HEK293 (cell line): ENCODE measurements around the gene KRTAP12-4.

Experiments
- CTCF ChIA-PET: fragments of 350-600 bp; formaldehyde crosslinking; extraction: SDS; loops from one replicate; lab custom pipeline; 2021; ENCODE audit warnings: antibody characterized with exemption; lab: Yijun Ruan, JAX
- POLR2A ChIA-PET: fragments of 300-600 bp; formaldehyde crosslinking; extraction: SDS; loops from one replicate; lab custom pipeline; 2020; ENCODE audit warnings: antibody characterized with exemption, inconsistent platforms; lab: Yijun Ruan, JAX
- H3K27ac ChIP-seq: fragments of 200-500 bp; sonication (Bioruptor generic); 2 replicates; pipeline ENCODE4 v1.5.1; 2014; ENCODE audit warnings: low read depth, low read length, control low read depth, inconsistent platforms; ENCODE audit errors: extremely low read depth
- H3K36me3 ChIP-seq, 2 experiments: fragments of 200-500 bp in 1 of 2; sonication (Bioruptor generic) in 1 of 2; 1 replicate in 1 of 2; 2 replicates in 1 of 2; pipeline ENCODE4 v1.5.1; 2014 to 2017; ENCODE audit warnings: inconsistent platforms in 2 of 2, low read length in 2 of 2; ENCODE audit not compliant: control insufficient read depth in 2 of 2, insufficient read depth in 1 of 2
- H3K4me1 ChIP-seq: fragments of 200-500 bp; sonication (Bioruptor generic); 2 replicates; pipeline ENCODE4 v1.5.1; 2014; ENCODE audit warnings: mild to moderate bottlenecking, low read length, inconsistent platforms; ENCODE audit not compliant: control insufficient read depth, insufficient read depth
- H3K4me3 ChIP-seq: 2 replicates; pipeline ENCODE4 v1.5.1; 2011; ENCODE audit warnings: low read depth, mild to moderate bottlenecking, control low read depth, low read length, moderate library complexity
- H3K9me3 ChIP-seq: fragments of 200-500 bp; sonication (Bioruptor generic); 2 replicates; pipeline ENCODE4 v1.5.1; 2014; ENCODE audit warnings: low read depth, low read length, inconsistent platforms; ENCODE audit not compliant: control insufficient read depth, insufficient read depth
- KLF16 ChIP-seq: fragments of 450-650 bp; formaldehyde crosslinking; IDR thresholded peaks from 2 replicates; pipeline ENCODE4 v1.5.1; 2017; ENCODE audit warnings: missing biosample characterization, missing genetic modification characterization
- MYNN ChIP-seq: fragments of 450-650 bp; formaldehyde crosslinking; IDR thresholded peaks from 2 replicates; pipeline ENCODE4 v1.5.1; 2016; ENCODE audit warnings: missing biosample characterization, missing genetic modification characterization, borderline replicate concordance
- OSR2 ChIP-seq: fragments of 450-650 bp; formaldehyde crosslinking; IDR thresholded peaks from 2 replicates; pipeline ENCODE4 v1.5.1; 2016; ENCODE audit warnings: missing biosample characterization, missing genetic modification characterization
- SP3 ChIP-seq: fragments of 450-650 bp; formaldehyde crosslinking; IDR thresholded peaks from 2 replicates; pipeline ENCODE4 v1.5.1; 2016; ENCODE audit warnings: missing biosample characterization, missing genetic modification characterization
- ZFP3 ChIP-seq: fragments of 450-650 bp; formaldehyde crosslinking; IDR thresholded peaks from 2 replicates; pipeline ENCODE4 v1.5.1; 2016; ENCODE audit warnings: low read depth, missing biosample characterization, missing genetic modification characterization
- ZFP69B ChIP-seq: fragments of 450-650 bp; formaldehyde crosslinking; IDR thresholded peaks from 2 replicates; pipeline ENCODE4 v1.5.1; 2016; ENCODE audit warnings: missing biosample characterization, missing genetic modification characterization
- ZNF114 ChIP-seq: fragments of 450-650 bp; formaldehyde crosslinking; IDR thresholded peaks from 2 replicates; pipeline ENCODE4 v1.5.0; 2017; ENCODE audit warnings: missing biosample characterization, missing genetic modification characterization
- ZNF155 ChIP-seq: fragments of 450-650 bp; formaldehyde crosslinking; IDR thresholded peaks from 2 replicates; pipeline ENCODE4 v1.5.1; 2016; ENCODE audit warnings: missing biosample characterization, missing genetic modification characterization
- ZNF169 ChIP-seq: fragments of 450-650 bp; formaldehyde crosslinking; IDR thresholded peaks from 2 replicates; pipeline ENCODE4 v1.5.1; 2016; ENCODE audit warnings: missing biosample characterization, missing genetic modification characterization
- ZNF19 ChIP-seq: fragments of 450-650 bp; formaldehyde crosslinking; IDR thresholded peaks from 2 replicates; pipeline ENCODE4; 2016; ENCODE audit warnings: missing biosample characterization, missing genetic modification characterization, low read depth
- ZNF548 ChIP-seq: fragments of 450-650 bp; formaldehyde crosslinking; IDR thresholded peaks from 2 replicates; pipeline ENCODE4 v1.5.1; 2016; ENCODE audit warnings: missing biosample characterization, missing genetic modification characterization
- ZNF561 ChIP-seq: fragments of 450-650 bp; IDR thresholded peaks from 2 replicates; pipeline ENCODE4 v1.5.1; 2018; ENCODE audit warnings: missing biosample characterization, missing genetic modification characterization, borderline replicate concordance
- ZNF600 ChIP-seq: fragments of 450-650 bp; formaldehyde crosslinking; IDR thresholded peaks from 2 replicates; pipeline ENCODE4 v1.5.1; 2016; ENCODE audit warnings: missing biosample characterization, missing genetic modification characterization
- ZNF660 ChIP-seq: fragments of 450-650 bp; IDR thresholded peaks from 2 replicates; pipeline ENCODE4 v1.5.1; 2018; ENCODE audit warnings: missing biosample characterization, mild to moderate bottlenecking, missing genetic modification characterization
- ZNF664 ChIP-seq: fragments of 450-650 bp; formaldehyde crosslinking; IDR thresholded peaks from 2 replicates; pipeline ENCODE4 v1.5.1; 2016; ENCODE audit warnings: missing biosample characterization, missing genetic modification characterization
- TF ChIP-seq, protein P1 (sequence below): fragments of 450-650 bp; formaldehyde crosslinking; IDR thresholded peaks from 2 replicates; pipeline ENCODE4 v1.5.1; 2016; ENCODE audit warnings: missing biosample characterization, missing genetic modification characterization, borderline replicate concordance
- TF ChIP-seq, protein P2 (sequence below): fragments of 450-650 bp; formaldehyde crosslinking; IDR thresholded peaks from 2 replicates; pipeline ENCODE4 v1.5.1; 2016; ENCODE audit warnings: missing biosample characterization, missing genetic modification characterization
- TF ChIP-seq, protein P3 (sequence below): fragments of 450-650 bp; formaldehyde crosslinking; IDR thresholded peaks from 2 replicates; pipeline ENCODE4 v1.5.1; 2016; ENCODE audit warnings: missing biosample characterization, missing genetic modification characterization
- TF ChIP-seq, protein P4 (sequence below): fragments of 450-650 bp; formaldehyde crosslinking; IDR thresholded peaks from 2 replicates; pipeline ENCODE4 v1.5.1; 2016; ENCODE audit warnings: missing biosample characterization, missing genetic modification characterization, low read depth
- TF ChIP-seq, protein P5 (sequence below): fragments of 450-650 bp; IDR thresholded peaks from 2 replicates; pipeline ENCODE4 v1.5.1; 2018; ENCODE audit warnings: missing biosample characterization, mild to moderate bottlenecking, missing genetic modification characterization
- TF ChIP-seq, protein P6 (sequence below): fragments of 450-650 bp; formaldehyde crosslinking; optimal IDR thresholded peaks from 2 replicates; pipeline ENCODE3; 2016; ENCODE audit warnings: missing biosample characterization, mild to moderate bottlenecking, missing genetic modification characterization
- TF ChIP-seq, protein P7 (sequence below): fragments of 450-650 bp; formaldehyde crosslinking; IDR thresholded peaks from 2 replicates; pipeline ENCODE4 v1.5.1; 2016; ENCODE audit warnings: missing biosample characterization, missing genetic modification characterization

KRTAP12-4 gene

DNA sequence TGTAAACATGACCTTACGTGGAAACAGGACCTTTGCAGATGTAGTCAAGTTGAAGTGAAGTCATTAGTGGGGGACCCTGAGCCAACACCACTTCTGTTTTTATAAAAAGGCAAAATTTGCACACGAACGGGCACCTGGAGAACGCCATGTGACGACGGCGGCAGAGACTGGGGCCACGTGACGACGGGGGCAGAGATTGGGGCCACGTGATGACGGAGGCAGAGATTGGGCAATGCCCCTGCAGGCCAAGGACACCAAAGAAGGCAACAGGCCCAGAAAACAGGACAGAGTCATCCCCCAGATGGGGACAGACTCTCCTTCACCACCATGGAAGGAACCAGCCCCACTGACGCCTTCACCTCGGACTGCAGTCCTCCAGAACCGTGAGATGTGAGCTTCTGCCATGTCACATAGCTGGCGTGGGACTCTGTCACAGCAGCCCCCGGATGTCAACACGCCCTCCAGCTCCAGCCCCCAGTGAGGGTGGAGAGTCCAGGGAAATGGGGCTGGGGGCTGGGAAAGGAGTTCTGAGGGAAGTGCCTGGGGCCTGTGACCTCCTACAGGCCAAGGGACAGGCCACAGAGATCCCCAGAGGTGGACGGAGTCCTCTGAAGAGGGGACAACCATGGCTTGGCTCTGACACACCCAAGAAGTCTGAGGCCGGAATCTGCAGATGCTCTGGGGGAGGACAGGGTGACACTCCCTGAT is 4.0 kb downstream of the KRTAP12-4 start:
- H3K27ac ChIP-seq: no peak overlapping the region
- TF ChIP-seq, protein P1, sequence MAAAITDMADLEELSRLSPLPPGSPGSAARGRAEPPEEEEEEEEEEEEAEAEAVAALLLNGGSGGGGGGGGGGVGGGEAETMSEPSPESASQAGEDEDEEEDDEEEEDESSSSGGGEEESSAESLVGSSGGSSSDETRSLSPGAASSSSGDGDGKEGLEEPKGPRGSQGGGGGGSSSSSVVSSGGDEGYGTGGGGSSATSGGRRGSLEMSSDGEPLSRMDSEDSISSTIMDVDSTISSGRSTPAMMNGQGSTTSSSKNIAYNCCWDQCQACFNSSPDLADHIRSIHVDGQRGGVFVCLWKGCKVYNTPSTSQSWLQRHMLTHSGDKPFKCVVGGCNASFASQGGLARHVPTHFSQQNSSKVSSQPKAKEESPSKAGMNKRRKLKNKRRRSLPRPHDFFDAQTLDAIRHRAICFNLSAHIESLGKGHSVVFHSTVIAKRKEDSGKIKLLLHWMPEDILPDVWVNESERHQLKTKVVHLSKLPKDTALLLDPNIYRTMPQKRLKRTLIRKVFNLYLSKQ: no peak
- TF ChIP-seq ZNF561 (tag by site-specific recombination) (no peak), ZNF169 (tag by site-specific recombination) (no peak), ZNF114 (tag by site-specific recombination) (no peak), ZNF600 (no peak), OSR2 (tag by site-specific recombination) (no peak), ZNF660 (no peak), ZFP69B (tag by site-specific recombination) (no peak), ZNF664 (tag by site-specific recombination) (no peak)
- TF ChIP-seq, protein P2, sequence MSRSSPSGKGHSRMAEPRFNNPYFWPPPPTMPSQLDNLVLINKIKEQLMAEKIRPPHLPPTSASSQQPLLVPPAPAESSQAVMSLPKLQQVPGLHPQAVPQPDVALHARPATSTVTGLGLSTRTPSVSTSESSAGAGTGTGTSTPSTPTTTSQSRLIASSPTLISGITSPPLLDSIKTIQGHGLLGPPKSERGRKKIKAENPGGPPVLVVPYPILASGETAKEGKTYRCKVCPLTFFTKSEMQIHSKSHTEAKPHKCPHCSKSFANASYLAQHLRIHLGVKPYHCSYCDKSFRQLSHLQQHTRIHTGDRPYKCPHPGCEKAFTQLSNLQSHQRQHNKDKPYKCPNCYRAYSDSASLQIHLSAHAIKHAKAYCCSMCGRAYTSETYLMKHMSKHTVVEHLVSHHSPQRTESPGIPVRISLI (tag by site-specific recombination): no peak
- TF ChIP-seq, protein P3, sequence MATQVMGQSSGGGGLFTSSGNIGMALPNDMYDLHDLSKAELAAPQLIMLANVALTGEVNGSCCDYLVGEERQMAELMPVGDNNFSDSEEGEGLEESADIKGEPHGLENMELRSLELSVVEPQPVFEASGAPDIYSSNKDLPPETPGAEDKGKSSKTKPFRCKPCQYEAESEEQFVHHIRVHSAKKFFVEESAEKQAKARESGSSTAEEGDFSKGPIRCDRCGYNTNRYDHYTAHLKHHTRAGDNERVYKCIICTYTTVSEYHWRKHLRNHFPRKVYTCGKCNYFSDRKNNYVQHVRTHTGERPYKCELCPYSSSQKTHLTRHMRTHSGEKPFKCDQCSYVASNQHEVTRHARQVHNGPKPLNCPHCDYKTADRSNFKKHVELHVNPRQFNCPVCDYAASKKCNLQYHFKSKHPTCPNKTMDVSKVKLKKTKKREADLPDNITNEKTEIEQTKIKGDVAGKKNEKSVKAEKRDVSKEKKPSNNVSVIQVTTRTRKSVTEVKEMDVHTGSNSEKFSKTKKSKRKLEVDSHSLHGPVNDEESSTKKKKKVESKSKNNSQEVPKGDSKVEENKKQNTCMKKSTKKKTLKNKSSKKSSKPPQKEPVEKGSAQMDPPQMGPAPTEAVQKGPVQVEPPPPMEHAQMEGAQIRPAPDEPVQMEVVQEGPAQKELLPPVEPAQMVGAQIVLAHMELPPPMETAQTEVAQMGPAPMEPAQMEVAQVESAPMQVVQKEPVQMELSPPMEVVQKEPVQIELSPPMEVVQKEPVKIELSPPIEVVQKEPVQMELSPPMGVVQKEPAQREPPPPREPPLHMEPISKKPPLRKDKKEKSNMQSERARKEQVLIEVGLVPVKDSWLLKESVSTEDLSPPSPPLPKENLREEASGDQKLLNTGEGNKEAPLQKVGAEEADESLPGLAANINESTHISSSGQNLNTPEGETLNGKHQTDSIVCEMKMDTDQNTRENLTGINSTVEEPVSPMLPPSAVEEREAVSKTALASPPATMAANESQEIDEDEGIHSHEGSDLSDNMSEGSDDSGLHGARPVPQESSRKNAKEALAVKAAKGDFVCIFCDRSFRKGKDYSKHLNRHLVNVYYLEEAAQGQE (tag by site-specific recombination): no peak
- TF ChIP-seq, protein P4, sequence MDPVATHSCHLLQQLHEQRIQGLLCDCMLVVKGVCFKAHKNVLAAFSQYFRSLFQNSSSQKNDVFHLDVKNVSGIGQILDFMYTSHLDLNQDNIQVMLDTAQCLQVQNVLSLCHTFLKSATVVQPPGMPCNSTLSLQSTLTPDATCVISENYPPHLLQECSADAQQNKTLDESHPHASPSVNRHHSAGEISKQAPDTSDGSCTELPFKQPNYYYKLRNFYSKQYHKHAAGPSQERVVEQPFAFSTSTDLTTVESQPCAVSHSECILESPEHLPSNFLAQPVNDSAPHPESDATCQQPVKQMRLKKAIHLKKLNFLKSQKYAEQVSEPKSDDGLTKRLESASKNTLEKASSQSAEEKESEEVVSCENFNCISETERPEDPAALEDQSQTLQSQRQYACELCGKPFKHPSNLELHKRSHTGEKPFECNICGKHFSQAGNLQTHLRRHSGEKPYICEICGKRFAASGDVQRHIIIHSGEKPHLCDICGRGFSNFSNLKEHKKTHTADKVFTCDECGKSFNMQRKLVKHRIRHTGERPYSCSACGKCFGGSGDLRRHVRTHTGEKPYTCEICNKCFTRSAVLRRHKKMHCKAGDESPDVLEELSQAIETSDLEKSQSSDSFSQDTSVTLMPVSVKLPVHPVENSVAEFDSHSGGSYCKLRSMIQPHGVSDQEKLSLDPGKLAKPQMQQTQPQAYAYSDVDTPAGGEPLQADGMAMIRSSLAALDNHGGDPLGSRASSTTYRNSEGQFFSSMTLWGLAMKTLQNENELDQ: no peak
- TF ChIP-seq, protein P5, sequence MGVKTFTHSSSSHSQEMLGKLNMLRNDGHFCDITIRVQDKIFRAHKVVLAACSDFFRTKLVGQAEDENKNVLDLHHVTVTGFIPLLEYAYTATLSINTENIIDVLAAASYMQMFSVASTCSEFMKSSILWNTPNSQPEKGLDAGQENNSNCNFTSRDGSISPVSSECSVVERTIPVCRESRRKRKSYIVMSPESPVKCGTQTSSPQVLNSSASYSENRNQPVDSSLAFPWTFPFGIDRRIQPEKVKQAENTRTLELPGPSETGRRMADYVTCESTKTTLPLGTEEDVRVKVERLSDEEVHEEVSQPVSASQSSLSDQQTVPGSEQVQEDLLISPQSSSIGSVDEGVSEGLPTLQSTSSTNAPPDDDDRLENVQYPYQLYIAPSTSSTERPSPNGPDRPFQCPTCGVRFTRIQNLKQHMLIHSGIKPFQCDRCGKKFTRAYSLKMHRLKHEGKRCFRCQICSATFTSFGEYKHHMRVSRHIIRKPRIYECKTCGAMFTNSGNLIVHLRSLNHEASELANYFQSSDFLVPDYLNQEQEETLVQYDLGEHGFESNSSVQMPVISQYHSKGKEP (tag by site-specific recombination): no peak
- H3K36me3 ChIP-seq: no peaks in the 10 kb centered on the region
- H3K9me3 ChIP-seq: no peaks in the 10 kb centered on the region
- no peaks in the 10 kb centered on the region for H3K4me1 ChIP-seq
- ChIA-PET CTCF (no interaction called here), POLR2A (no interaction called here)
- H3K4me3 ChIP-seq: no peak overlapping the region

DNA sequence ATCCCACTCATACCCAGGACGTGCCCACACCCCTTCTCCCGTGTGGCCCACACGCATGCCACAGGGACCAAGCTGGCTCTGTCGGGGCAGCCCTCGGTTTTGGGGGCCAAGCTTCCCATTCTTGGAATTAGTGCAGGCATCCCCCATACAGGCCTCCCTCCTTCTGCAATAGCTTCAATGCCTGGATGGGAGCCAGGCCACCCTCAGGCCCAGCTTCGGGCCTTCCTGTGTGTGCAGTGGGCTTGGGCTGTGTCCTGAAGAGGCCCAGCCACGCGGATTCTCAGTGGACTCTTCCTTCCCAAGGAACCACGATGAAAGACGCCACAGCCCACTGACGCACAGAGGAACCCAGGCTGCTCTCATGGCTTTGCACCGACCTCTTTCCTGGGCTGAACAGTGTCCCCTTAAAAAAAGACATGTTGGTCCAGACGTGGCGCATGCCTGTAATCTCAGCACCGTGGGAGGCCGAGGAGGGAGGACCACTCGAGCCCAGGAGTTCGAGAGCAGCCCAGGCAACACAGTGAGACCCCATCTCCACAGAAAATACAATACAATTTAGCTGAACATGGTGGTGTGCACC is 4.8 kb downstream of the KRTAP12-4 start:
- TF ChIP-seq ZNF548 (tag by site-specific recombination): no peak
- TF ChIP-seq ZNF19 (tag by site-specific recombination): no peak
- TF ChIP-seq SP3 (tag by site-specific recombination): no peak
- no peak for TF ChIP-seq KLF16
- TF ChIP-seq ZNF155: no peak
- TF ChIP-seq, protein P6, sequence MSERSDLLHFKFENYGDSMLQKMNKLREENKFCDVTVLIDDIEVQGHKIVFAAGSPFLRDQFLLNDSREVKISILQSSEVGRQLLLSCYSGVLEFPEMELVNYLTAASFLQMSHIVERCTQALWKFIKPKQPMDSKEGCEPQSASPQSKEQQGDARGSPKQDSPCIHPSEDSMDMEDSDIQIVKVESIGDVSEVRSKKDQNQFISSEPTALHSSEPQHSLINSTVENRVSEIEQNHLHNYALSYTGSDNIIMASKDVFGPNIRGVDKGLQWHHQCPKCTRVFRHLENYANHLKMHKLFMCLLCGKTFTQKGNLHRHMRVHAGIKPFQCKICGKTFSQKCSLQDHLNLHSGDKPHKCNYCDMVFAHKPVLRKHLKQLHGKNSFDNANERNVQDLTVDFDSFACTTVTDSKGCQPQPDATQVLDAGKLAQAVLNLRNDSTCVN (tag by site-specific recombination): no peak
- no peak for TF ChIP-seq MYNN (tag by site-specific recombination)
- TF ChIP-seq, protein P7, sequence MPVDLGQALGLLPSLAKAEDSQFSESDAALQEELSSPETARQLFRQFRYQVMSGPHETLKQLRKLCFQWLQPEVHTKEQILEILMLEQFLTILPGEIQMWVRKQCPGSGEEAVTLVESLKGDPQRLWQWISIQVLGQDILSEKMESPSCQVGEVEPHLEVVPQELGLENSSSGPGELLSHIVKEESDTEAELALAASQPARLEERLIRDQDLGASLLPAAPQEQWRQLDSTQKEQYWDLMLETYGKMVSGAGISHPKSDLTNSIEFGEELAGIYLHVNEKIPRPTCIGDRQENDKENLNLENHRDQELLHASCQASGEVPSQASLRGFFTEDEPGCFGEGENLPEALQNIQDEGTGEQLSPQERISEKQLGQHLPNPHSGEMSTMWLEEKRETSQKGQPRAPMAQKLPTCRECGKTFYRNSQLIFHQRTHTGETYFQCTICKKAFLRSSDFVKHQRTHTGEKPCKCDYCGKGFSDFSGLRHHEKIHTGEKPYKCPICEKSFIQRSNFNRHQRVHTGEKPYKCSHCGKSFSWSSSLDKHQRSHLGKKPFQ (tag by site-specific recombination): no peak
- TF ChIP-seq ZFP3: no peak
- TF ChIP-seq, all 188 proteins: peak for 0
- ChIA-PET POLR2A (no interaction called here), CTCF (no interaction called here)
- Histone ChIP-seq H3K4me3 (no peak overlapping the region), H3K27ac (no peak overlapping the region), H3K36me3 (no peaks in the 10 kb centered on the region), H3K9me3 (no peaks in the 10 kb centered on the region), H3K4me1 (no peaks in the 10 kb centered on the region)
